ENCODE data around the gene WFDC6.

Gene WFDC6

GRCh38 chr20:45515147-45515913 is 24.0 kb downstream of the WFDC6 start, which contains the start of gene SPINT3:
Gene SPINT3, minus strand, starts transcription at chr20:45515622. Its CDS starts 14 bp downstream, at chr20:45515608.
- no peak for DNase-seq

DNA sequence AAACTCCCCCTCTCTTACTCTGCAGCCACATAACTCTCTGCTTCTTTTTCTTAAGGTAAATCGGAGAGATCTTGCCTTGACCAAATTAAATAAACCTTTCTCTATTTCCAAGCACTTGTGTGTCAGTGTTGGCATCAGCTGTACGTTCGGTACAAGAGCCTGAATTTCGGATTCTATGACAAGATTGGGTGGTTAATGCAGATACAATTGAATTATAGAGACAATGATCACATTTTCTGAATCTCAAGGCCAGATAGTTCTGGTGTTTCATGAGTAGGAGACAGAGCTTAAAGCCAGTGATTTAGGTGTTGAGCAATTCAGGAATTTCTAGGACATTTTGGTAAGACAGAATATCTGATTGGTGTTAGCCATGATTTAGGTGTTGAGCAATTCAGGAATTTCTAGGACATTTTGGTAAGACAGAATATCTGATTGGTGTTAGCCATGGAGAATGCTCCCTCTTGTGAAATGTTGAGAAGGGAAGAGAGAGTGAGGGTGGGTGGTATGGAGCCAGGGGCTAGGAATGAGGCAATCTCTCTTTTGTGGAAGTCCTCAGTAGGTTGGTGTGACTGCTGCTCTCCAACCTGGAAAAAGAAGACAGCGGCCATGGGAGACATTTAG is 28.9 kb downstream of the WFDC6 start:
- no peak for DNase-seq

GRCh38 chr20:45509091-45509490 is 30.2 kb downstream of the WFDC6 start:
- DNase-seq: no peak

GRCh38 chr20:45508068-45508886 is 31.0 kb downstream of the WFDC6 start:
- no peak for DNase-seq

GRCh38 chr20:45507011-45507820 is 32.1 kb downstream of the WFDC6 start:
- DNase-seq: no peak

GRCh38 chr20:45506398-45506797 is 32.9 kb downstream of the WFDC6 start:
- no peak for DNase-seq

DNA sequence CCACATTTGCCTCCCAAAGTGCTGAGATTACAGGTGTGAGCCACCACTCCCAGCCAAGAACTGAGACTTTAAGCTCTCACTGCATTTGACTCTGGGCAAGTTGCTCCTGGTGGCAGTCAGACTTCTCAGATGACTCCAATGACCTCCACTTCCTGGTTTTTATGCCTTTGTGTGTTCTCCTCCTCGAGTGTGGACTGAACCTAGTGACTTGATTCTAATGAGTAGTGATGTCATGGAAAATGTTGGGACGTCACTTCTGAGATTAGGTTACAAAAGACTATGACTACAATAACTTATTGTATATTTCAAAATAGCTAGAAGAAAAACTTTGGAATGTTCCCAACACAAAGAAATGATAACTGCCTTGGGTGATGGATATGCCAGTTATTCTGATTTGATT is 35.9 kb downstream of the WFDC6 start:
- no peak for DNase-seq

- DNase-seq: no peak
Observed at GRCh38 chr20:45502561-45502960, 36.7 kb downstream of the WFDC6 start.

- DNase-seq: no peak
Observed at GRCh38 chr20:45501600-45501999, 37.7 kb downstream of the WFDC6 start.

GRCh38 chr20:45500022-45500421 is 39.3 kb downstream of the WFDC6 start:
- no peak for DNase-seq

- no peak for DNase-seq
Observed at GRCh38 chr20:45497971-45498494, 41.2 kb downstream of the WFDC6 start.

DNA sequence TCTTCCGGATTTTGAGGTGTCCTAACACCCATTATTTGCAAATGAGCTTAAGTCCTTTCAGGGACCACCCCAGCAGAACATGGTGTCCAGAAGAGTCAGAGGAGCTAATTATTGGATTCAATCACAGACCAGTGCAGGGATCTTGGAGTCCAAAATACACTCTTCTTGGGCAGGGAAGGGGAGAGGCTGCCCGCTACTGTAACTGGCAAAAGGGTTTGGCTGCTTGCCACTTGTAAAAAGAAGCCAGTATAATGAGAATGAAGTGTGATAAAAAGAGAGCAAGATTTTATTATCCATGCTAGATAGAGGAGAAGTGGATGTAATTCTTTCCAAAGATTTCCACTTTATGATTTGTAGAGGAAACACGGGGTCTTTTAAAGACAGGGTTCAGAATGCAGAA is 43.1 kb downstream of the WFDC6 start:
- no peak for DNase-seq

GRCh38 chr20:45495501-45495941 is 43.8 kb downstream of the WFDC6 start:
- DNase-seq: no peak

DNA sequence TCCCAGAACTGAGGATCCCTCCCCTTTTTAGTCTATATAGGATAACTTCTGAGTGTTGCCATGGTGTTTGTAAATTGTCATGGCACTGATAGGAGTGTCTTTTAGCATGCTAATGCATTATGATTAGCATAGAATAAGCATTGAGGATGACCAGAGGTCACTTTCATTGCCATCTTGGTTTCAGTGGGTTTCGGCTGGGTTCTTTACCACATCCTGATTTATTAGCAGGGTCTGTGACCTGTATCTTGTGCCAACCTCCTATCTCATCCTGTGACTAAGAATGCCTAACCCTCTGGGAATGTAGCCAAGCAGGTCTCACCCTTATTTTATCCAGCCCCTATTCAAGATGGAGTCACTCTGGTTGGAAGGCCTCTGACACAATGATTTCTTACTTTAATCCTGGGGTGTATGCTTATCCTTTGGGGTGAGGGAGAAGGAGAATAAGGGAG is 50.2 kb downstream of the WFDC6 start:
- DNase-seq: peak in 1 of 2 experiments; percentile 17

GRCh38 chr20:45487231-45487635 is 52.0 kb downstream of the WFDC6 start:
- no peak for DNase-seq

GRCh38 chr20:45485388-45485787 is 53.9 kb downstream of the WFDC6 start:
- DNase-seq: no peak

GRCh38 chr20:45484676-45485075 is 54.6 kb downstream of the WFDC6 start:
- DNase-seq: no peak
